ENCODE results near the gene CCDC178.

DNA sequence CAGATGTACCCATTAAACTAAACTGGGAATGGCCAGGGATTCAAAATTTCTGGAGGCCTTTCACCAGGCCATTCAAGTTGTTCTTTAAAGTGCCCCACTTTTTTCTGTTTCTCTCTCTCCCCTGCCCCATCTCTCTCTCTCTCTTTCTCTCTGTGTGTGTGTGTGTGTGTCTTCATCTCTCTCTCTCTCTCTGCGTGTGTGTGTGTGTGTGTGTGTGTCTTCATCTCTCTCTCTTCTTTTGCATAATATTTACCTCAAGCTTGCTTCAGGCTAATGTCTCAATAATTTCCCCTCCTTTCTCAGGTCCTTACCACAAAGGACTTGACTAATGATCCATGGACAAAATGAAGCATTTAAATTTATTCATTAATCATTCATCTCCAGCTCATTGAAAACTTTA lies 503.5 kb downstream of the CCDC178 start:
- TF ChIP-seq POLR2AphosphoS5 (IDR thresholded peaks at IDR 0.05) (no peak), POLR2A (IDR thresholded peaks at IDR 0.05) (no peak)
